ENCODE data around the gene ASNSD1.
"Not testable (repeated sequence)": the region's sequence is repeated elsewhere in the genome, so short reads cannot be mapped to it uniquely, and the experiment has no call there.

ASNSD1 gene

DNA sequence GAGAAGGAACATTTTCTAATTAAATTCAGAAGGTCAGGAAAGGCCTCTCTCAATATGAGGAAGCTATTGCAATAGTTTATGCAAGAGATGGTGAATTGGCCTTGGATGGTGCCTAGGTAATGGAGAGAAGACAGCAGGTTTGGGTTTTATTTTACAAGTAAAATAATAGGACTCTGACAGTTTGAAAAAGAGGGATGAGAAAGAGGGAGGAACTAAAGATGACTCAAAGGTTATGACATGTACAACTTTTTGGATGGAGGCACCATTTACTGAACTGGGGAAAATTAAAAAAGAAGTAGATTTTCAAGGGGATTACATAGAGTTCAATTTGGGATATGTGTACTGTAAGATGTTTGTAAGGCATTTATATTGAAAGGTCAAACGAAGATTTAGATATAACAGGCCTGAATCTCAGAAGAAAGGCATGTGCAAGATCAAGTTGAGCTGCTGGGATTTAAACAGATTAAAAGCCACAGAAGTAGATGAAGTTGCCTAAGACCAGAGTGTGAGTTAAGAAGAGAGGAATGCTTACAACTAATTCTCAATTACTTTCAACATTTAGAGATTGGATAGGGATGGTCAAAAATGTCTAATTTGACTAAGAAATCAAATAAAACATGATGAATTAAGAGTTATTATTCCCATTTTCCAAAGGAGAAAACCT, 12.3 kb upstream of the ASNSD1 start:
- DNase-seq: no peak

DNA sequence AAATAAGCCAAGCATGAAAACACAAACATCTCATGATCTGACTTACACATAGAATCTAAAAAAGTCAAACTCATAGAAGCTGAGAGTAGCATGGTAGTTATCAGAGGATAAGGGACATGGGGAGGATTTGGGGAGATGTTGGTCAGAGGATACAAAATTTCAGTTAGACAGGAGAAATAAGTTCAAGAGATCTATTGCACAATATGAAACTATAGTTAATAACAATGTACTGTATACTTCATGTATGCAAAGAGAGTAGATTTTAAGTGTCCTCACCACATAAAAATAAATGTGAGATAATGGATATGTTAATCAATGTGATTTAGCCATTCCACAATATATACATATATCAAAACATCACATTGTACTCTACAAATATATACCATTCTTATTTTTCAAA, 10.0 kb upstream of the ASNSD1 start:
- no peak for DNase-seq

DNA sequence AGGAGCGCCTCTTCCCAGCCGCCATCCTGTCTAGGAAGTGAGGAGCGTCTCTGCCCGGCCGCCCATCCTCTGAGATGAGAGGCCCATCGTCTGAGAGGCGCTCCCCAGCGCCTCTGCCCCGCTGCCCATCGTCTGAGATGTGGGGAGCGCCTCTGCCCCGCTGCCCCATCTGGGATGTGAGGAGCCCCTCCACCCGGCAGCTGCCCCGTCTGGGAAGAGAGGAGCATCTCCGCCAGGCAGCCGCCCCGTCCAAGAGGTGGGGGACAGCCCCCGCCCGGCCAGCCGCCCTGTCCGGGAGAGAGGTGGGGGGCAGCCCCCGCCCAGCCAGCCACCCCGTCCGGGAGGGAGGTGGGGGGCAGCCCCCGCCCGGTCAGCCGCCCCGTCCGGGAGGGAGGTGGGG, 7.8 kb upstream of the ASNSD1 start:
- not testable (repeated sequence) for DNase-seq

DNA sequence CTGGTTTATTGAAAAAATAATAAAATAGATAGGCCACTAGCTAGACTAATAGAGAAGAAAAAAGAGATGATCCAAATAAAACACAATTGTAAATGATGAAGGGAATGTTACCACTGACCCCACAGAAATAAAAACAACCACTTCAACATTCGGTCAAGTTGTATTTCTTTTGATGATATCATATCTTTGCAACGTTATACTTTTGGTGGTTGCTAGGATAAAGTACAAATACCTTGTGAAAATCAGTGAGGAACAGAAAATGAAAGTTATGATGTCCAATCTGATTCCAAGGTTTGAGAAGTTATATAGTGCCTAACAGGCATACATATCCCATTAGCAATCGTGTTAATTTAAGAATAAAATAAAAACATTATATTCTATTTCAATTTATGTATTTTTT, 6.6 kb upstream of the ASNSD1 start:
- no peak for DNase-seq

DNA sequence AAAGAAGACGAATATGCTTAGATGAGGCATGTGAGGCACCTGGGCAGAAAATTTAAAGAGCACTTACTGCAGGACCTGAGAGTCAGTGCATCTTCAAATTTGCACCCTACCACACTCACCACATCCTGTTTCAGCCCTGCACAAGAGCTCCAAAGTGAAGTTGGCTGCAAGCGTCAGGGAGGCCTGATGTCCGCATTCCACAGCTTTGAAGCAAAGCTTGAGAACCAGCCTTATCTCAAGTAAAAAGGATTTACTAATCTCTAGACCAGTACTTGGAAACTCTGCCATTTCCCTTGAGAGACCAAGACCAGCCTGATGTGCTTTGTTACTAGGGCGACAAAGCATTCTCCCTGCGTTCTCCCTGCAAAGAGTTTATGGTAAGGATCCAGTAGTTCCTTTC, 3.4 kb upstream of the ASNSD1 start:
- DNase-seq: no peak

DNA sequence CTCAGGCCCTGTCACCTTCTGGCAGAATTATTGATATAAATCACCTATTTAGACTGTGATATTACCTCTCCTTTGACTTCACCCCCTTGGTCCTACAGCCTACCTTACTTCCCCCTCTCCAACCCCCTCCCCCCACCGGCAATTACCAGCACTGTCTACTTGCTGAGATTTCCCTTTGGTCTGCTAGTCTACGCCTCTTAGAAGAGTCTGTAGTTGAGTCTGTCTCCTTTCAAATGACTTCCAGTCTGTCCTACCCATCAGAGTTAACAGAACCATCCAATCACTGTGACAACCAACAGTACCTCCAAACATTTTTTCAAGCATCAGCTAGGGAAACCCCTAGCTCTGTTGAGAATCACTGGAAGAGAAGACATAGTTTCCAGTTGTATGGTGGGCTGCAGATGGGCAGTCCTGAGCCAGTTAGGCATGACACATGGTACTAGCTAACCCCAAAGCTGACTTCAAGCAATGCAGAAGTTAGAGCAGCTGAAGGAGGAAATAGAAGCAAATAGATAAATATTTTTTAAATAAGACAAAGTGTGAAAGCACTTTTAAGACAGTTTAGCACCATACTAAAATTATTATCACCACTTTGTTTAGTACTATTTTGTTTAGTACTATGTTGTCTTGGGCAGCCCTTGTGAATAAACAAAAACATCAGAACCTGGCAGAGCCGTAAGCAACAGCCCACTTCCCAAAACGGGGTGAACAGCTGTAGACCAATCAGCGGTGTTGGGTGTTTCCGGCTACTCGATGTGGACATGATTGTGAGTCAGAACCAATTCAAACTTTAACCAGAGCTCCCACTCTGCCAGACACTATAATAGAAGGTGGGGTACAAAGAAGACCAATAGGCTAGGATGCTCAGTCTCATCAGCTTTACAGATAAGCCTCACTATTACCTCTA, 2.7 kb upstream of the ASNSD1 start:
- DNase-seq: no peak

DNA sequence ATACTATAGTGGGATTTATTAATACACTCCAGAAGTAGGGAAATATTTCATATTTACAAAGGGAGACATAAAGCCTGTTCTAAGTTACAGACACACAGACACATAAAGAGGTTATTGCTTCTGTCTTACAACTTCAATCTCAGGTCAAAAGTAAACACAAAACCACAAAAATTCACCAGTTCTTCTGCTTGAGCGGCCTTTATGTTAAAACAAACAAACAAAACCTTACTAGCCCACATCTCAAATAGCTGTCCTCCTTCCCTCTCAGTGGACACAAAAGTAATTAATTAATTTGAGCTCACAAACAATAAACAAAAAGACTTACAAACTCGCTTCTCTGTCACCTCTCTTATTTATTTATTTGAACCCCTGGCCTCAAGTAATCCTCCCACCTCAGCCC, 1.5 kb upstream of the ASNSD1 start:
- DNase-seq: no peak

DNA sequence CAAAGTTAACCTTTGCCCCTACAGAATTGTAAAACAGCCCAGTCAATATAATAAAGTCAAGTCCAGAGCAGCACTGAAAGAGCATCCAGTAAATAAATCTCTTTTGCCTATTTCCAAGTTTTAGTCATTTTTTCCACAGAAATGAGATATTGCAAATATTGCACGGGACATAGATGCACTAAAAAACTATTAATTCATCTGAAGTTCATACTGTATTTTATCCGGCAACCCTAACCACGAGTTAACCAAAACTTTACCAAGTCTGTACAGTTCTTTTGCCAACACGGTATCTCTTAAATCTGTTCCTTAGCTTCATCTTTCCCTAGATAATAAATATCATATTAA, 484 bp upstream of the ASNSD1 start:
- DNase-seq: no peak

DNA sequence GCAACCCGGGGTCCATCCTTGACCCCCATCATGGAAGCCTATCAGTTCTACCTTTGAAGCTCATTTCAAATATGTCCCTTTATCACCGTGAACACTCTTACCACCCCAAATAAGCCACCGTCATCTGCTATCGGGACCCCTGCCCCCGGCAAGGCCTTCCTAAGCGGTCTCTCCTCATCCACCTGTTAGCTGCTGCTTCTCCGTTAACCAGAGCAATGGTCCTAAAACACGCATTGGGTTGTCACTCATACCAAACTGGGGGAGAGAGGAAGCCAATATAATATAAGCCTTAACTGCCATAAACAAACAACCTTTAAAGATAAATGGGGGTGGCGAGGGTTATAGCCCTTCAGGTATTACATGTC, 680 bp downstream of the ASNSD1 start:
- DNase-seq: no peak

DNA sequence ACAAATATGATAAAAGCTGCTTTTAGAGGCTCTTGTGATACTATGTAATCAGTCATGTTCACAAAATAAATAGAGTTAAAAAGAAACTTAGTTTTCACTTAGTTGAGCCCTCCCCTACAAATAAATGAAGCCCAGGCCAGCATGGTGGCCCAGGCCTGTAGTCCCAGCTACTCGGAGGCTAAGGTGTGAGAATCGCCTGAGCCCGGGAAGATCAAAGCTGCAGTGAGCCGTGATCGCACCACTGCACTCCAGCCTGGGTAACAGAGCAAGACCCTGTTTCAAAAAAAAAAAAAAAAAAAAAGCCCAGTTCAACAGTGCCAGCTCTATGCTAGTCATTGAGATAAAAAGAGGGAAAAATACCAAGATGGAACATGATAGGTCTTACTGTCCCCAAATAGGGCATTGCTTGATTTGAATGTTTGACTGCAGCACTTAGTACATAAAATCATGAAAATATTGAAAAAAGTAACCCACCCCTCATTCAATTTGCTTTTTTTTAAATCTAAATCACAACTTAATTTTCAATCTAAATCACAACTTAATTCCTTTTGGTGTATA, 1.5 kb downstream of the ASNSD1 start:
- DNase-seq: no peak

DNA sequence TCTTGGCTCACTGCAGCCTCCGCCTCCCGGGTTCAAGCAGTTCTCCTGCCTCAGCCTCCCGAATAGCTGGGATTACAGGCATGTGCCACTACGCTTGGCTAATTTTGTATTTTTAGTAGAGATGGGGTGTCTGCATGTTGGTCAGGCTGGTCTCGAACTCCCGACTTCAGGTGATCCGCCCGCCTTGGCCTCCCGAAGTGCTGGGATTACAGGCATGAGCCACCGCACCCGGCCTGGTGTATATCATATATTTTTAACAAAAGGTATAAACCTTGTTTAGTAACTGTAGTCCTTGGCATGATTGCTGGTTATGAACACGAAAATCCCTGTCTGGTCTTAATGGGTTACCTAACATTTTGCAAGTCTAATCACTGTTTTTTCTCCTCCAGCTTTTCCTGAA, 2.1 kb downstream of the ASNSD1 start:
- DNase-seq: not testable (repeated sequence)

DNA sequence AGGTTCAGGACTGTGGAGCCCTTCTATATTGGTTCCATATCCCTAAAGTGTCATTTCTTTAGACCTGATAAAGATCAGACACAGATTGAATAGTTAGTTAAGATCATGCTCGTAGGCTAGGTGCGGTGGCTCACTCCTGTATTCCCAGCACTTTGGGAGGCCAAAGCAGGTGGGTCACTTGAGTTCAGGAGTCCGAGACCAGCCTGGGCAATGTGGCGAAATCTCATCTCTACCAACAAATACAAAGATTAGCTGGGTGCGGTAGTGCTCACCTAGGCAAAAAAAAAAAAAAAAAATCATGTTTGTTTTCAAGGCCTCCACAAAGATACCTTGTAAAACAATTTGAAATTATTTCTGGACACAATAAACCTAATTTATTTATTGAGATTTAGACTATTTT, 8.7 kb downstream of the ASNSD1 start:
- no peak for DNase-seq

DNA sequence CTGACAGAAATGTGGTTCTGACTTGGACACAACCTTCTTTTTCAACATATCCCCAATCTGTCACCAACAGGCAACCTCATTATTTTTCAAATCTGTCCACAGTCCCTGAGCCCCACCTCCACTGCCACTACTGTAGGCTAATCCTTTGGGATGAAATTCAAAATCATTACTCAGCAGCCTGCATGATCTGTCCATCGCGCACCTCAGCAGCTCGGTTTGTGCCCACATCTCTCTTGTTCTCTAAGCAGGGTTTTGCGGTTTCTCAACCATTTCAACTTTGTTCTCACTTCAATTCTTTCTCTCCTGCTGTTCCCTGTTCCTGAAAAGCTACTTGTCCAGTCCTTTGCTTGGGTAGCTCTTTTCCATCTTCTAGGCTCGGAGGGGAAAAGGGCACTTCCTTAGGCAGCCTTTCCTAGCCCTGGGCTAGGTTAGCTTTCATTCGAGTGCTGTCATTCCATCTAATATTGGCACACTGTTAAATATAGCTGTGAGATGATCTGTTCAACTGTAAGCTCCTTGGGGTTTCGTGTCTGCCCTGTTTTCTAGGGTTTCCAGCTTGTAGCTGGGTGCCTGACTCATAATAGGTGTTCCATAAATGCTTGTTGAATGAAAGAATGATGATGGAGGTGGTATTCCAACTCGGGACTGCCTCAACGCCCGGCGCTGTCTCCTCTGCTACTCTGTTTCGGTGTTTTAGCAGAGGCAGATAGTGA, 12.6 kb downstream of the ASNSD1 start:
- DNase-seq: no peak

DNA sequence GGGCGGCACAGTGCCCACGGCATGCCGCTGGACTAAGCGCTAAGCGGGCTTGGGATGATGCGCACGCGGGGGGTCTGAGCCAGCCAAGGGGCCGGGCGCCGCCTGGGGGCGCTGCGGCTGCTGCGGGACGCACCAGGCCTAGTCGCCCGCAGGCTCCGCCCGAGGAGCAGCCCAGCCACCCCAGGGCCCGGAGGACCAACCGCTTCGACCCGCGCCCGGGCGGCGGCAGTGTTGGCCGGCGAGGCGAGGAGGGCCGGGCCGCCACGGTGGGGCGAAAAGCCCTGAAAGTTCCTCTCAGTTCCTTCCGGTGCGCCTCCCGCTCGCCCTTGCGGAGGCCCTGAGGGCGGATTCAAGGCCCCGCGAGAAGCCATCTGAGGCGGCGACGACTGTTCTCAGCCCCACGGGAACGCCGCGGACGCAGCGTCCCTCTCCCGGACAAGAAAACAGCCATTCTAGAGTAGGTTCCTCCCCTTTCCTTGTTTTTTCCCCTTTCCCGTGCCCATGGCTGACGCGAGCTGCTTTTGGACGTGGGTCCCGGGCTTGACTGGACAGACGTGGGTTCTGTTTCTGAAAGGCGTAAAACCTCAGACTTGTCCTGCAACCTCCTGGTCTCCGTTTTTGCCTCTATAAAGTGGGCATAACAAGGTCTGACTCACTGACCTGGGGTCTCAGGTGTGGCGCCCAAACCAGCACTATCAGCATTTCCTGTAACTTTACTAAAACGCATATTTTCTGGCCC, 13.3 kb downstream of the ASNSD1 start, which contains the start of gene ANKAR:
ANKAR (plus strand) TSS at position 297 of the 739 bp plus-strand sequence. CDS start 1,821 bp downstream, outside the sequence.
- DNase-seq: peak; percentile 86 to 87

DNA sequence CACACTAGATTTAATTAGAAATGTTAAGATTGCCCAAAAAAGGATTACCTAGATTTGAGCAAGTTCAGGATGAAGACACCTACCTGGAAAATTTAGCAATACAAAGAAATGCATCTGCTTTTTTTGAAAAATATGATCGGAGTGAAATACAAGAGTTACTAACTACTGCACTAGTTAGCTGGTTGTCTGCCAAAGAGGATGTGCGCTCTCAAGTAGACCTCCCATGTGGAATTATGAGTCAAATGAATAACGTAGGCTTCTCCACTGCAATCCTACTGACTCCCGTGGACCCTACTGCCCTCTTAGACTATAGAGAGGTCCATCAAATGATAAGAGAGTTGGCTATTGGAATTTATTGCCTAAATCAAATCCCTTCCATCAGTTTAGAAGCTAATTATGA, 15.2 kb downstream of the ASNSD1 start:
- no peak for DNase-seq

DNA sequence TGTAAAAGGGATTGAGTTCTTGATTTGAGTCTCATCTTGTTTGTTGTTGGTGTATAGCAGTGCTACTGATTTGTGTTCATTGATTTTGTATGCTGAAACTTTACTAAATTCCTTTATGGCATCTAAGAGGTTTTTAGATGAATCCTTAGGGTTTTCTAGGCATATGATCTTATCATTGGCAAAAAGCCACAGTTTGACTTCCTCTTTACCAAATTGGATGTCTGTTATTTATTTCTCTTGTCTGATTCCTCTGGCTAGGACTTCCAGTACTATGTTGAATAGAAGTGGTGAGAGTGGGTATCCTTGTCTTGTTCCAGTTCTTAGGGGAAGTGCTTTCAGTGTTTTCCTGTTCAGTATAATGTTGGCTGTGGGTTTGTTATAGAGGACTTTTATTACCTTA, 18.0 kb downstream of the ASNSD1 start:
- no peak for DNase-seq

DNA sequence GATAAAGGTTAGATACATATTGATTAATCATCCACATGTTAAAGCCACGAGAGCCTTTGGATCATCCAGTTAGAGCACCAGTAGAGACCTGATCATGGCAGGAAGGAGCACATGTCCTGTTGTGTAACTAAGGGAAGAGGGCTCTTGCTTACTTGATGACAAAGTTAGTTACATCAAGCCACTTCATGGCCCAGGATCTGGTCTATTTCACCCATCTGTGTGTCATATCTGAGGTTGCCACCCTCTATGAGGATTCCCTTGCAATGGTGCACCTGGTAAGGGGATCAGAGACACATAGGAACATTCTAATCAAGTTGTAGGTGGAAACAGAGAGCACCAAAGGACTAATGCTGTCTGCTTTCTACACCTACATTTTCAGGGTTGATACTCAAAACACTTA, 19.9 kb downstream of the ASNSD1 start:
- no peak for DNase-seq

DNA sequence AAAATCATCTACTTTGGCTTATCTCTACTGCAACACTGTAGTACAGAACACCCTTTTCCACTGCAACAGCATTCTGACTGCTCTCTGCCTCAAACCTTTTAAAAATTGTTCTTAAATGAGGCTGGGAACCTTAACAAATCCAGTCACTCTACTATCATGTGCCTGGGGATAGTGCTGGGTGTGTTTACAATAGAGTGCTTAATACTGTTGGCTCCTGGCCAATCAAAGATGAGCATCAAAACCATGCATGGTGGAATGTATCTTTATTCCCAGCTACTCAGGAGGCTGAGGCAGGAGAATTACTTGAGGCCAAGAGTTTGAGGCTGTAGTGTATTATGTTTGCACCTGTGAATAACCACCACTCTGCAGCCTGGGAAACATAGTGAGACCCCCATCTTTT, 20.6 kb downstream of the ASNSD1 start:
- DNase-seq: no peak

DNA sequence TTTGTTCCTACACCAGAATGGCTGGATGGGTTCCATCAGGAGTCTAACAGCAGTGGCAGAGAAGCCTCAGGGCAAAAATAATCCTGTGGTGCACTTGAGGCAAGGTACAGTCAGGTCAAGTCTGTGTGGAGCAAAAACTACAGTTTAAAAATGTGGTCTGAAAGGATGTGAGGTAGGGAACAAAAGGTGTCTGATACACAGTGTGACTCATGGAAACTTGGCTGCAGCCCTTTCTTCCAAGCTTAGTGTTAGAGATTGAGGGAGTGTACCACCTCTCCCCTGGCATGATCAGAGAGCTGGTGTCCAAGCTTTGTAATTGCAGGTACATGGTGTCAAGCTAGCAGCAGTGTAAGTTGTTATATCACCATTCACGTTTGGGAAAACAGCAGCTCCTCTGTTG, 22.1 kb downstream of the ASNSD1 start:
- DNase-seq: no peak

DNA sequence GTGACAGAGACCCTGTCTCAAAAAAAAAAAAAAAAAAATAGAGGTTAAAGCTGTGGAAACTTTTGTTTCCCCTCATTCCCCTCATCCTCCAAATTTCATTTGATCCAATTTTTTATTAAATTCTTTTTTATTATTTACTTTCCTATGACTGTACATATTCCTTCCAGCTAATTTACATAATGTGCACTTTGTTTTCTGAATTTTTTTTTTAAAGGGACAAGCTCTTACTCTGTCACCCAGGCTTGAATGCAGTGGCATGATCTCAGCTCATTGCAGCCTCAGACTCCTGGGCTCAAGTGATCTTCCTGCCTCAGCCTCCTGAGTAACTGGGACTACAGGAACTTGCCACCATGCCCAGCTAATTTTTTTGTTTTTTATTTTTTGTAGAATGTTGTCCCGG, 23.6 kb downstream of the ASNSD1 start:
- no peak for DNase-seq

DNA sequence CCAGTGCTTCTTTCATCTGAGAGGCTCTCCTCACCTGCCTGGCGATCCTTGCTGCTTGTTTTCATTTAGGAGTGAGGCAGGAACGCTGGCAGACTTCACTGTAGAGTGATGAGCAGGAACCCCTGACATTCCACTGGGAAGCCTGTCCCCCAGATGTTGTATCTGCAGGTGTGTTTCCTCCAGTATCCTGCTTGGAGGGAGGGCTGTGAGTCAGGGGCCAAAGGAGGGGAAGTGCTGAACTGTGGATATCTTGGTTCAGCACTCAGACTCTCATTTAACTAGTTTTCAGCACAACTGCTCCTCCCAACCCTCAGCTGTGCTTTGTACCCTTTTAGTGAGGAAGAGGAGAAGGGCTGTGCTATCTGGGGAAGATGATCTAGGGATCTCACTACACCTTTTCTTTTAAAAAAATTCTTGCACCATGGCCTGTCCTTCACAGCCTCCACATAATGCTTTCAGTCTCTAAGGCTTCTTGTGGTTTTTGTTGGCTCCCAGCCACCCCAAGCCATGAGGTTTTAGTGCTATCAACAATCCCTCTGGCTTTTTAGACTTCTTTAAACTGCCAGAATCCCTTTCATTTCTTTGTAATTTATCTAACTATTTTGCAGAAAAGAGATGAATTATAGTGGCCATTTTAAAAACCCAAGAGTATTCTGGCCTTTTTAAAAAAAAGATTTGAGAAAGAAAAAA, 24.4 kb downstream of the ASNSD1 start:
- DNase-seq: no peak

DNA sequence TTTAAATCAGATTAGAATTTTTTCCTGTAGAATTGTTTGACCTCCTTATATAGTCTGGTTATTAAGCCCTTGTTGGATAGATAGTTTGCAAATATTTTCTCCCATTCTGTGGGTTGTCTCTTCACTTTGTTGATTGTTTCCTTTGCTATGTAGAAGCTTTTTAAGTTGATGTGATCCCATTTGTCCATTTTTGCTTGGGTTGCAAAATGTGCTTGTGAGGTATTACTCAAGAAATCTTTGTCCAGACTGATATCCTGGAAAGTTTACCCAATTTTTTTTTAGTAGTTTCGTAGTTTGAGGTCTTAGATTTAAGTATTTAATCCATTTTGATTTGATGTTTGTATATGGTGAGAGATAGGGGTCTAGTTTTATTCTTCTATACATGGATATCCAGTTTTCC, 26.5 kb downstream of the ASNSD1 start:
- not testable (repeated sequence) for DNase-seq
